GM23248 (cell line): ENCODE results near the gene TM2D1. TPM values are rescaled to one million over a fixed set of nuclear protein-coding genes. Genes with fewer than 3 reads are reported as not detected.

Source experiments
- DNase-seq: peaks from one replicate; pipeline ENCODE4 v3.0.0-alpha.2; 2015
- H2AFZ ChIP-seq: fragments of 200-600 bp; sonication (generic); 2 replicates; pipeline ENCODE4 v1.6.1; 2016; ENCODE audit warnings: antibody characterized with exemption
- H3F3A ChIP-seq: fragments of 200-600 bp; sonication (generic); 2 replicates; pipeline ENCODE4 v1.6.1; 2016; ENCODE audit warnings: mild to moderate bottlenecking, antibody characterized with exemption, mixed run types; ENCODE audit not compliant: insufficient read depth
- H3K27ac ChIP-seq: fragments of 200-600 bp; sonication (generic); 2 replicates; pipeline ENCODE4 v1.5.1; 2016; ENCODE audit warnings: mild to moderate bottlenecking
- H3K27me3 ChIP-seq: fragments of 200-600 bp; sonication (generic); replicated peaks from 2 replicates; pipeline ENCODE4 v1.6.1; 2016; ENCODE audit warnings: mild to moderate bottlenecking; ENCODE audit not compliant: insufficient read depth
- H3K36me3 ChIP-seq: fragments of 200-600 bp; sonication (generic); 2 replicates; pipeline ENCODE4 v1.6.1; 2016; ENCODE audit warnings: low read depth, mild to moderate bottlenecking
- H3K4me1 ChIP-seq: fragments of 200-600 bp; sonication (generic); 2 replicates; pipeline ENCODE4 v1.6.1; 2016; ENCODE audit warnings: mild to moderate bottlenecking; ENCODE audit not compliant: insufficient read depth
- H3K4me2 ChIP-seq: fragments of 200-600 bp; sonication (generic); one replicate; pipeline ENCODE4 v1.6.1; 2016; ENCODE audit warnings: mild to moderate bottlenecking; ENCODE audit not compliant: unreplicated experiment
- H3K4me3 ChIP-seq: fragments of 200-600 bp; sonication (generic); 2 replicates; pipeline ENCODE4 v1.5.1; 2016; ENCODE audit warnings: mild to moderate bottlenecking
- H3K79me2 ChIP-seq: fragments of 200-600 bp; sonication (generic); 2 replicates; pipeline ENCODE4 v1.6.1; 2016; ENCODE audit warnings: mild to moderate bottlenecking; ENCODE audit not compliant: insufficient read depth
- H3K9ac ChIP-seq: fragments of 200-600 bp; sonication (generic); 2 replicates; pipeline ENCODE4 v1.6.1; 2016; ENCODE audit warnings: mild to moderate bottlenecking
- H3K9me2 ChIP-seq: fragments of 200-600 bp; sonication (generic); 2 replicates; pipeline ENCODE4 v1.6.1; 2016; ENCODE audit warnings: mixed run types, mild to moderate bottlenecking, moderate library complexity; ENCODE audit not compliant: insufficient read depth
- H3K9me3 ChIP-seq: fragments of 200-600 bp; sonication (generic); one replicate; pipeline ENCODE4 v1.6.1; 2017; ENCODE audit warnings: low read depth
- H4K20me1 ChIP-seq: fragments of 200-600 bp; sonication (generic); 2 replicates; pipeline ENCODE4 v1.6.0; 2016; ENCODE audit not compliant: insufficient read depth
- EZH2 ChIP-seq: fragments of 200-600 bp; sonication (generic); IDR thresholded peaks from 2 replicates; pipeline ENCODE4 v1.6.1; 2018; ENCODE audit warnings: antibody characterized with exemption, mild to moderate bottlenecking; ENCODE audit not compliant: insufficient read depth, poor library complexity, severe bottlenecking
- EZH2phosphoT487 ChIP-seq: fragments of 200-600 bp; sonication (generic); IDR thresholded peaks from 2 replicates; pipeline ENCODE4 v1.6.1; 2018; ENCODE audit warnings: antibody characterized with exemption, moderate library complexity, mild to moderate bottlenecking, low read depth; ENCODE audit not compliant: insufficient read depth
- WGBS, 2 experiments: methylation state at CpG; one replicate each; pipeline ENCODE4 v1.1.6; 2015 to 2017; ENCODE audit warnings: low lambda C conversion rate in 2 of 2, low coverage in 1 of 2; ENCODE audit errors: missing lambda C conversion rate in 2 of 2; 5-methylcytosine and 5-hydroxymethylcytosine counted together
- in situ Hi-C: fragments of 300-500 bp; cut with MboI; formaldehyde crosslinking; loops from 2 replicates; pipeline ENCODE4 v1.15.0; 2020
- polyA plus RNA-seq: library from polyadenylated mRNA; unstranded; fragments of >200 nt; fragmentation: Nextera tagmentation; extraction: Ambion mirVana; gene quantifications from 2 replicates; pipeline ENCODE4 v1.2.1, GENCODE V29; 2016
- total RNA-seq: library from RNA; depleted of rRNA; stranded (reverse); fragments of >200 nt; shearing (Covaris generic); gene quantifications from 2 replicates; pipeline ENCODE4 v1.2.3, GENCODE V29; 2014

TM2D1 gene
- total and polyA plus RNA-seq, 2 experiments from 2014 or later, result 81.0 to 91.8 TPM

- TF ChIP-seq EZH2 (no peak), EZH2phosphoT487 (no peak)
- Histone ChIP-seq H3K36me3 (no peaks in the 10 kb centered on the region), H3K27ac (no peak overlapping the region), H3K79me2 (no peaks in the 10 kb centered on the region), H3K9ac (no peak overlapping the region), H4K20me1 (no peaks in the 10 kb centered on the region), H3K9me2 (no peaks in the 10 kb centered on the region), H3K9me3 (no peaks in the 10 kb centered on the region), H2AFZ (no peak overlapping the region), H3F3A (0 out of 2 replicates have a peak, but pooled peaks cover 12% of the 10 kb centered on the region), H3K4me3 (no peak overlapping the region), H3K4me2 (no peak overlapping the region), H3K27me3 (no peaks in the 10 kb centered on the region), H3K4me1 (no peaks in the 10 kb centered on the region)
- in situ Hi-C loops, result no loop called here
- 88% methylated on average over 4 of the region's 4 CpGs for WGBS, 2 experiments
- DNase-seq, result no peak
These were observed 52.6 kb downstream of the TM2D1 start for GRCh38 chr1:61672376-61672775.

GRCh38 chr1:61670445-61670844 lies 54.5 kb downstream of the TM2D1 start:
- no peak for DNase-seq
- H4K20me1 ChIP-seq, result no peaks in the 10 kb centered on the region
- H2AFZ ChIP-seq, result no peak overlapping the region
- H3K9ac ChIP-seq, result no peak overlapping the region
- no peaks in the 10 kb centered on the region for H3K9me2 ChIP-seq
- H3K27ac ChIP-seq, result no peak overlapping the region
- H3K4me1 ChIP-seq, result no peaks in the 10 kb centered on the region
- no peaks in the 10 kb centered on the region for H3K27me3 ChIP-seq
- 0 out of 2 replicates have a peak, but pooled peaks cover 12% of the 10 kb centered on the region for H3F3A ChIP-seq
- WGBS, 2 experiments, result 96 to 100% methylated on average over 2 of the region's 2 CpGs
- H3K4me3 ChIP-seq, result no peak overlapping the region
- no peak overlapping the region for H3K4me2 ChIP-seq
- in situ Hi-C loops, result no loop called here
- no peaks in the 10 kb centered on the region for H3K36me3 ChIP-seq
- no peak for TF ChIP-seq EZH2
- TF ChIP-seq EZH2phosphoT487, result no peak
- no peaks in the 10 kb centered on the region for H3K79me2 ChIP-seq
- no peaks in the 10 kb centered on the region for H3K9me3 ChIP-seq

DNA sequence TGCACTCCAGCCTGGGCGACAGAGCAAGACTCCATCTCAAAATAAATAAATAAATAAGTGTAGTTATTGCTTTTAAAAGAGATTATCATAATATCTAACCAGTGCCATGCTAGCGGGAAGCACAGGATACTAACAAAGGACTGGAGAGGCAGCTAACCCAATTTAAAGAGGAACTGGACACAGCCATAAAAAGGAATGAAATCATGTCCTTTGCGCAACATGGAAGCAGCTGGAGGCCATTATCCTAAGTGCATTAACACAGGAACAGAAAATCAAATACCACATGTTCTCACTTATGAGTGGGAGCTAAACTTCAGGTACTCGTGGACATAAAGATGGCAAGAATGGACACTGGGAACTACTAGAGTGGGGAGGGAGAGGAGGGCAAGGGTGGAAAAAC lies 54.9 kb downstream of the TM2D1 start:
- Histone ChIP-seq H3K36me3 (no peaks in the 10 kb centered on the region), H3K79me2 (no peaks in the 10 kb centered on the region), H3K9me3 (no peaks in the 10 kb centered on the region), H4K20me1 (no peaks in the 10 kb centered on the region), H3K27me3 (no peaks in the 10 kb centered on the region), H3K4me1 (no peaks in the 10 kb centered on the region), H3K9me2 (no peaks in the 10 kb centered on the region), H3K4me2 (no peak overlapping the region), H3F3A (0 out of 2 replicates have a peak, but pooled peaks cover 12% of the 10 kb centered on the region), H3K9ac (no peak overlapping the region), H3K27ac (no peak overlapping the region), H2AFZ (no peak overlapping the region), H3K4me3 (no peak overlapping the region)
- in situ Hi-C loops, result no loop called here
- WGBS, 2 experiments, result 86 to 88% methylated on average over 4 of the region's 4 CpGs
- no peak for DNase-seq
- TF ChIP-seq EZH2phosphoT487 (no peak), EZH2 (no peak)

- in situ Hi-C loops, result no loop called here
- H4K20me1 ChIP-seq, result no peaks in the 10 kb centered on the region
- H3K4me3 ChIP-seq, result no peak overlapping the region
These were observed 65.9 kb downstream of the TM2D1 start for GRCh38 chr1:61659061-61659460.

DNA sequence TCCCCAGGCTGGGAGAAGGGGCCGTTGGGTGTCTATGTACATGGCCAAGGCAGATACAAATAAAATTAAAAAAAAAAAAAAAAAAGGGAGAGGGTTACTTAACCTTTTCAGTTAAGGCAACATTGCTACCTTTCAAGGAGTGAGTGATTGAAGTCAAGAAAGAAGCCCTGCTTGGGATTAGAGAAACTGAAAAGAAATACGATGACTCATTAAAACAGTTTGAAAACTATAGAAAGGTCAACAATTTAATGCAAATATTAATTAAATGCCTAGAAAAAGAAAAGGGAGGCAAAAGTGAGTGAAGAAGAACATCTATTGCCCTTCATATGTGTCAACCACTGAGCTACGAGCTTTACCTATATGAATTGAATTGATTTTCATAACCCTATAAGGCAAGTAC lies 69.5 kb downstream of the TM2D1 start:
- TF ChIP-seq EZH2 (no peak), EZH2phosphoT487 (no peak)
- Histone ChIP-seq H3F3A (no peaks in the 10 kb centered on the region), H3K4me3 (no peak overlapping the region), H3K9me3 (no peaks in the 10 kb centered on the region), H3K4me2 (no peak overlapping the region), H3K9me2 (no peaks in the 10 kb centered on the region), H4K20me1 (no peaks in the 10 kb centered on the region), H2AFZ (no peak overlapping the region), H3K36me3 (no peaks in the 10 kb centered on the region), H3K27me3 (no peaks in the 10 kb centered on the region), H3K9ac (no peak overlapping the region), H3K79me2 (no peaks in the 10 kb centered on the region), H3K27ac (no peak overlapping the region), H3K4me1 (no peaks in the 10 kb centered on the region)
- in situ Hi-C loops, result no loop called here
- no peak for DNase-seq
- WGBS, 2 experiments, result 87 to 91% methylated on average over 3 of the region's 3 CpGs

More at GRCh38 chr1:61659061-61659460, 65.9 kb downstream of the TM2D1 start:
- no peak overlapping the region for H2AFZ ChIP-seq
- no peak overlapping the region for H3K4me2 ChIP-seq
- no peaks in the 10 kb centered on the region for H3K4me1 ChIP-seq
- no peaks in the 10 kb centered on the region for H3K27me3 ChIP-seq
- H3K9ac ChIP-seq, result no peak overlapping the region
- no peak for TF ChIP-seq EZH2
- no peak for TF ChIP-seq EZH2phosphoT487
- H3K27ac ChIP-seq, result no peak overlapping the region
- no peak for DNase-seq
- H3K9me2 ChIP-seq, result no peaks in the 10 kb centered on the region
- H3K79me2 ChIP-seq, result no peaks in the 10 kb centered on the region
- WGBS, 2 experiments, result 80 to 88% methylated on average over 2 of the region's 2 CpGs
- no peaks in the 10 kb centered on the region for H3K36me3 ChIP-seq
- no peaks in the 10 kb centered on the region for H3F3A ChIP-seq
- no peaks in the 10 kb centered on the region for H3K9me3 ChIP-seq
